ENCODE results near the gene RFTN1. TPM values are rescaled to one million over a fixed set of nuclear protein-coding genes. Genes with fewer than 3 reads are reported as not detected.

RFTN1 gene
- total and polyA plus RNA-seq, 3 donors from 2014 or later, result 20.8 to 25.7 (median 22.2) TPM

GRCh38 chr3:16439848-16440708 is 73.4 kb downstream of the RFTN1 start:
- no peaks in the 10 kb centered on the region for H3K36me3 ChIP-seq (ENCODE audit: low read depth, missing control alignments)
- H3K4me1 ChIP-seq, result peaks cover 6% of the 10 kb centered on the region
- WGBS, 2 donors, result 71 to 72% methylated on average over 13 of the region's 13 CpGs
- intact Hi-C loops (cut with DNase I; ENCODE audit: low total_unique reads), result no loop called here
- DNase-seq, result no peak
- no peaks in the 10 kb centered on the region for H3K9me3 ChIP-seq
- TF ChIP-seq CTCF (IDR thresholded peaks at IDR 0.05), result no peak
- TF ChIP-seq POLR2A (IDR thresholded peaks at IDR 0.05), result no peak
- no peaks in the 10 kb centered on the region for H3K27me3 ChIP-seq
- peak overlapping the region in 1 of 2 donors; percentile 62 for H3K27ac ChIP-seq
- H3K4me3 ChIP-seq, result no peak overlapping the region

GRCh38 chr3:16439163-16439847 is 74.2 kb downstream of the RFTN1 start:
- H3K27ac ChIP-seq, result peak overlapping the region in 1 of 2 donors; percentile 62
- H3K9me3 ChIP-seq, result no peaks in the 10 kb centered on the region
- no peaks in the 10 kb centered on the region for H3K27me3 ChIP-seq
- H3K36me3 ChIP-seq (ENCODE audit: low read depth, missing control alignments), result no peaks in the 10 kb centered on the region
- peaks cover 6% of the 10 kb centered on the region for H3K4me1 ChIP-seq
- intact Hi-C loops (cut with DNase I; ENCODE audit: low total_unique reads), result no loop called here
- 77 to 78% methylated on average over 4 of the region's 4 CpGs for WGBS, 2 donors
- no peak overlapping the region for H3K4me3 ChIP-seq
- no peak for DNase-seq
- TF ChIP-seq CTCF (IDR thresholded peaks at IDR 0.05), result no peak
- no peak for TF ChIP-seq POLR2A (IDR thresholded peaks at IDR 0.05)

- TF ChIP-seq CTCF (IDR thresholded peaks at IDR 0.05), result no peak
- H3K27ac ChIP-seq, result no peak overlapping the region
- peaks cover 6% of the 10 kb centered on the region for H3K4me1 ChIP-seq
- H3K4me3 ChIP-seq, result no peak overlapping the region
- H3K9me3 ChIP-seq, result no peaks in the 10 kb centered on the region
- DNase-seq, result no peak
- 89 to 90% methylated on average over 5 of the region's 5 CpGs for WGBS, 2 donors
- H3K27me3 ChIP-seq, result no peaks in the 10 kb centered on the region
- intact Hi-C loops (cut with DNase I; ENCODE audit: low total_unique reads), result no loop called here
- H3K36me3 ChIP-seq (ENCODE audit: low read depth, missing control alignments), result no peaks in the 10 kb centered on the region
These were observed 75.9 kb downstream of the RFTN1 start for GRCh38 chr3:16437640-16438039.

- DNase-seq, result no peak
- WGBS, 2 donors, result 86 to 90% methylated on average over 13 of the region's 13 CpGs
- intact Hi-C loops (cut with DNase I; ENCODE audit: low total_unique reads), result no loop called here
- Histone ChIP-seq H3K9me3 (no peaks in the 10 kb centered on the region), H3K27ac (no peak overlapping the region), H3K4me3 (no peak overlapping the region), H3K4me1 (no peaks in the 10 kb centered on the region), H3K27me3 (no peaks in the 10 kb centered on the region), H3K36me3 (ENCODE audit: low read depth, missing control alignments) (no peaks in the 10 kb centered on the region)
- TF ChIP-seq CTCF (IDR thresholded peaks at IDR 0.05), result no peak
- TF ChIP-seq POLR2A (IDR thresholded peaks at IDR 0.05), result no peak
These were observed 79.8 kb downstream of the RFTN1 start for GRCh38 chr3:16433701-16434151.

All from testis (tissue), 3 donors.